HG02642 (cell line): ENCODE results near the gene DCDC1.
"Not testable (repeated sequence)": the region's sequence is repeated elsewhere in the genome, so short reads cannot be mapped to it uniquely, and the experiment has no call there.

Source experiments
- ATAC-seq: cut with Tn5 transposase; IDR thresholded peaks from one replicate; pipeline ENCODE4 v1.9.1; 2021; ENCODE audit warnings: mild to moderate bottlenecking; ENCODE audit not compliant: unreplicated experiment, poor library complexity

DCDC1 gene

GRCh38 chr11:31000381-31000780 is 369.2 kb downstream of the DCDC1 start:
- ATAC-seq = no peak

- no peak for ATAC-seq
Measured at GRCh38 chr11:30992513-30992849, 377.1 kb downstream of the DCDC1 start.

- no peak for ATAC-seq
Measured at GRCh38 chr11:30991802-30992512, 377.6 kb downstream of the DCDC1 start.

- no peak for ATAC-seq
Measured at GRCh38 chr11:30991376-30991775, 378.2 kb downstream of the DCDC1 start.

- no peak for ATAC-seq
Measured at GRCh38 chr11:30990625-30991296, 378.8 kb downstream of the DCDC1 start.

DNA sequence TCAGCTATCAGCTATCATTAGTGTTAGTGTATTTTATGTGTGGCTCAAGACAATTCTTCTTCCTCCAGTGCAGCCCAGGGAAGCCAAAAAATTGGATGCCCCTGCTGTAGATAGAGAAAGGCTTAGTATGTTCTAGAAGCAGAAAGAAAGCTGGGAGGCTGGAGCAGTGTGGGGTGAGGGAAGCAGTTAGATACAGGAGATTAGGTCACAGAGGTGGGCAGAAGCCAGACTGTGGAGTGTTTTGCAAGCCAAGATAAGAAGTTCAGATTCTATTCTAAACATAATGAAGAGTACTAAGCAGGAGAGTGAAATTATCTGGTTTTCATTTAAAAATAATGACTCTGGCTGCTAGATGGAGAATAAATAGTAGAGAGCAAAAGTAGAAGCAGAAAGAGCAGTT is 381.7 kb downstream of the DCDC1 start:
- no peak for ATAC-seq

DNA sequence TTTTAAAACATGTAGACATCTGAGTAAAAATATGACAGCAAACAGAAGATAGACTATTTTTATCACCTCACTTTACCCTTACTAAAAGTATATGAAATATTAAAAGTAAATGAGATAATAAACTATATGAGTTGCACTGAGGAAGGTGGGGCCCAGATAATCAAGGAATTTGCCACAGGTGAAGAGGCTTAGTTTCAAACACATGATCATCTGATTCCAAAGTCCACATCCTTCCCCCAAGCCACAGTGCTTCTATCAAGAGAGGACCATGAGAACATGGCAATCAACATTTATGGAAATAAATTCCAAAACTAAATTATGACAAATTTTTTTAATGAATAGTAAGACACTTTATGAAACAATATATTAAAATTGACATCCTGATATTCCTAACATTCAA is 384.0 kb downstream of the DCDC1 start:
- no peak for ATAC-seq

DNA sequence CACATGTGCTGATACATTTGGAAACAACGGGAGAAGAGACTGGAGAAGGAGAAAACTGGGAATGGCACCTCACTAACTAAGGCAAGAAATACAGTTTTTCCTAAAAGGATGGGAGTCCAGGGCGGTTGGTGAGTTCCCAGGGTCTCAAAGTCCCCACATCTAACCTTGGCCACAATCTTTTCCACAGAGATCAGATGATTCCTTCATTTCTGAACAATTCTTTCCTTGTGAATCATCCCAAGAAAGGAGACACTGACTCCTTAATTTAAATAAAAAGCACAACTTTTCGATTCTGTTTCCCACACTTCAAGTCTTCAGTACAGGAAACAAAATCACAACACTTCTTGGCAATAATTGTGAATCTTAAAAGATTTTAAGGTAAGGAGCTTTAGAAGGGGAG is 384.7 kb downstream of the DCDC1 start:
- no peak for ATAC-seq

DNA sequence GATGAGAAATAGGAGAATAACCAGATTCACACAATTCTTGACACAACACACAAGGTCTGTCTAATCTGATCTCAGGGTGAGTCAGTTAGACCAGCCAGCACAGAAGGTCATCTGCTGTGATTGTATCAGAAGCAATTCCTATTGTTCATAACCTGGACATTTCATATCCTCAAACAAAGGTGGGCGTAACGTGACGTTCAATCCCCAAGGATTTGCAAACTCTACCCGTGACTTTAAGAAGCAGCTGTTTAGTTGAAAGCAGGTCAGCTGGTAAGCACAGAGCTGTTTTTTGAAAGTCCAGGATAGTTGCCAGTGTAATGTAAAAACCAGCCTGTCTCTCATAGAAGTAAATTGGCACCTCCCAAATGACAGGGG is 385.1 kb downstream of the DCDC1 start:
- no peak for ATAC-seq

- ATAC-seq = no peak
Measured at GRCh38 chr11:30983776-30984441, 385.6 kb downstream of the DCDC1 start.

DNA sequence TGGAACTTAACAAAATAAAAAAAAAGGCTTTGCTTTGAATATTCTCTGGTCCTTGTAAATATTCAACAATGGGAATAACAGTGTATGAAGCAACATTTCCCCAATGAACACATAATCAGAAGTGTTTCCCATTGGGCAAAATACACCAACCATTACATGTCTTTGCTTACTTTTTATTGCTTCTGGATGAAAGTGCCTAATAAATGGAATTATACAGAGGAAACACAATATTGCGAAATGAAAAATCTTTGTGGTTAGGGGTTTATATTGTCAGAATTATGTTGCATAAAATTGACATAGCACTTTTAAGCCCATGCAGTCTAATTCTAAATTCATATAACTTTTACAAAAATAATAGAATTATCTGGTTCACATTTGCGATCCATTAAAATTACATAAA is 386.4 kb downstream of the DCDC1 start:
- no peak for ATAC-seq

- no peak for ATAC-seq
Measured at GRCh38 chr11:30967579-30967978, 402.0 kb downstream of the DCDC1 start.

DNA sequence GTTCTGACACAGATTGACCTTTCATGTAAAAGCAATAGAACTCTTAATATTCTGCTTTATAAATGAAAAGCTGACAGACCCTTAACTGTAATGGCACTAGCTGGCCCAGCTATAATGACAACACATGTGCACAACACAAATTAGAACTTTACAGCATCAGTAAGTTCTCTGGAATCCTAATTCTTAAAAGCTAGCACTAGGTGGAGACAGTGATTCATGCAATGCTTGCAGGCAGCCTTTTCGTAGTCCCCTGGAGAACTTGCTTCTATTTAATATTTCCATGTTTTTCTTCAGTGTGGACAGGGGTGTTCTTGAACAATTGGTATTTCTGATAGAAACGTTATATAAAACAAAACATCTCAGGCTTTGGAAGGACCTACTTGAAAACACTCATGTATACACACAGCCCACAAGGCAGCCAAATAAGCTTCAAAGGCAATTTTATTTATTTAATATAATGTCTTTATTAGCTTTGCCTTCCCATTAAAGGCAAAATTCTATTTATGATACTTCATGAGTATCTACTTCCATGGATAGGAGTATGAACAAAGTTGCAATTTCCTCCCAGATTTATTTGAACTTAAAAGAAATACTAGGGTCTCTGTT is 409.0 kb downstream of the DCDC1 start:
- no peak for ATAC-seq

DNA sequence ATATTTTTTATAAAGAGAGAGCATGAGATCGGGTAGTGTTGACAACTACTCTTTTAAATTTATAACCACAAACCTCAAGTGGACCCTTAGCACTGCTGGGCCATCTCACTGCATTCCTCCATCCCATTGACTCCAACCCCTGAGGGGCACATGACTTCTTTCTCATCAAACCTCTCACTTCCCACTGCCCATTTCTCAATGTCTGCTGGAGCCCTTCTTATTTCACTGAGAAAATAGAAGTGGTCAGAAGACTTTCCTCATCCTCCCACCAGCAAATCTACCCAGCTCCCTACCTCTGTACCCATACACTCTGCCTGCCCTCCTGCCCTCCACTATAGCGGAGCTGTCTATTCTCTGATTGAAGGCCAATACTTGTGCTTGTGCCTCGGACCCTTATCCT is 412.8 kb downstream of the DCDC1 start:
- ATAC-seq = no peak

- ATAC-seq = no peak
Measured at GRCh38 chr11:30949838-30950237, 419.7 kb downstream of the DCDC1 start.

DNA sequence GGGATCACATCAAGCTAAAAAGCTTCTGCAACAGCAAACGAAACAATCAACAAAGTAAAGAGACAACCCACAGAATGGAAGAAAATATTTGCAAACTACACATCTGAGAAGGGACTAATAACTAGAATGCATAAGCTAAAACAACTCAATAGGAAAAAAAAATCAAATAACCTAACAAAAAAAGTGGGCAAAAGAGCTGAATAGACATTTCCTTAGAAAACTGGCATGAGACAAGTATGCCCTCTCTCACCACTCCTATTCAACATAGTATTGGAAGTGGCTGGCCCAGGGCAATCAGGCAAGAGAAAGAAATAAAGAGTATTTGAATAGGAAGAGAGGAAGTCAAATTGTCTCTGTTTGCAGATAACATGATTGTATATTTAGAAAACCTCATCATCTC is 421.8 kb downstream of the DCDC1 start:
- ATAC-seq = not testable (repeated sequence)

- no peak for ATAC-seq
Measured at GRCh38 chr11:30938810-30939209, 430.7 kb downstream of the DCDC1 start.

DNA sequence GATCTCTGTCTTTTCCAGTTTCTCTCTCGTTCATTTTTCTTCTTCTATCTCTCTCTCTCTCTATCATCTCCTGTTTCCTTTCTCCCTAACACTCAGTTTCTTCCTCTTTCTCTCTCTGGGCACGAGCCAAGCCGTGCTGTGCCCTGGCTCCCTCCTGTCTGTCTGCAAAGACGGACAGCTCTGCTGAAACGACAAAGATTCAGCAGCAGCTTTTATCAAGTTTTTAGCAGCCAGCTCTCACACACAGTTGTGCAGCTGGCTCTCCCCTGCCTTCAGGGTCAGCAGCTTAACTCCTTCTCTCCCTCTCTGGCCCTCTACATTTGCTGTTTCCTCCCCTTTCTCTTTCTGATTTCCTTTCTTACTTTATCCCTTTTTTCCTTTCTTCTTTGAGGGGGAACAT is 431.4 kb downstream of the DCDC1 start:
- ATAC-seq = no peak

DNA sequence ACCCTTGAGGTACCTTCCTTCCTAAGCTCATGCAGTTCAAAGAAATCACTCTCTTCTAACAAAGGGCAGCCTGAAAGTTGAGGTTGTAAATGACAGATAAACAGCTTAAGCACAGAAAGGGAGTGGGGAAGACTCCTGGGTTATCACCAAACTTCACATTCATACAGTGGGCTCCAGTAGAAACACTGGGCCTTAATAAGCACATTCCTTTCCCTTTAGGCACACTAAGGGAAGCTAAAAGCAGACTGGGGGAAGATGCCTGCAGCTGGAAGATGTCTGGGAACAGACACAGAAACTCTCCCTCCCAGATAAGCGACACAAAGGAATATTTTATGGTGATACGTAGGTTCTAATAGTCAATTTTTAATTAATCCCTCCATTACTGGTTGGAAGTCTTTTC is 433.0 kb downstream of the DCDC1 start:
- no peak for ATAC-seq

DNA sequence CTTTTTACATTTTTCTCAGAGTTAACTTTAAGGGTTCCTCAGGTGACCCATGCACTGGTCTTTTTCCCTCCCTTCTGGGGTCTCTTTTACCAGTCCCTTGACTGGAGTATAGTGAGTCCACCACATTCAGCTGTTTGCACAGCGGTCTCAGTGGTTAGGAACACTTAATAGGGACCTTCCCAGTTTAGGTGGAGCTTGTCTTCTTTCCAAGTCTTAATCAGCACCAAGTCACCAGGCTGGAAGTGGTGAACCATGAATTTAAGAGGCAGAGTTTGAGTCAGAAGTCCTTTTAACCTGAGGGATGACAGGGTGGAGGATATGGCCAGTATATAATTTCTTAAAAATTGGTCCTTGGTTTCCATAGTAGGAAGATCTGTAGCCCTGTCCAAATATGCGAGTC is 433.7 kb downstream of the DCDC1 start:
- no peak for ATAC-seq

DNA sequence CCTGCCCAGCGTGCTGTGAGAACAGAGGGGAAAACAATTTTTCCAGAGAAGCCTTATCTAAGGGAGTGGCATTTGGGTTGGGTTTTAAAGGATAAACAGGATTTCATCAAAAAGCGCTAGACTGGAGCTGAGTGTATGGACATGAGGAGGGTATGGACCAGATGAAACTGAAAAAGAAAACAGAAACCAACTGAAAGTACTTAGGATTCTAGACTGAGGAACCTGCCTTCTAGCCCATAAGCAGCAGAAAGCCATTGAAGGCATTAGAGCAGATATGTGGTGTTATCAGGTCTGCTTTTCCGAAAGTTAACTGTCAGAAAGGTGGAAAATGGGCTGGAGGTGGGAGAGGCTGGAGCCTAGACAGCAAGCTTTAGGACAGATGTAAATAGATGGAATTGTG is 443.4 kb downstream of the DCDC1 start:
- no peak for ATAC-seq
